GM18505 (cell line): Measurements from ENCODE around the gene METTL8.

Experiments used
- ATAC-seq: cut with Tn5 transposase; IDR thresholded peaks from one replicate; pipeline ENCODE4 v1.9.1; 2021; ENCODE audit not compliant: unreplicated experiment
- POLR2A ChIP-seq: IDR thresholded peaks from 4 replicates; pipeline ENCODE4 v1.6.1; 2011; ENCODE audit warnings: borderline replicate concordance; ENCODE audit not compliant: insufficient read depth, insufficient read length; ENCODE audit errors: extremely low read depth

Gene METTL8

DNA sequence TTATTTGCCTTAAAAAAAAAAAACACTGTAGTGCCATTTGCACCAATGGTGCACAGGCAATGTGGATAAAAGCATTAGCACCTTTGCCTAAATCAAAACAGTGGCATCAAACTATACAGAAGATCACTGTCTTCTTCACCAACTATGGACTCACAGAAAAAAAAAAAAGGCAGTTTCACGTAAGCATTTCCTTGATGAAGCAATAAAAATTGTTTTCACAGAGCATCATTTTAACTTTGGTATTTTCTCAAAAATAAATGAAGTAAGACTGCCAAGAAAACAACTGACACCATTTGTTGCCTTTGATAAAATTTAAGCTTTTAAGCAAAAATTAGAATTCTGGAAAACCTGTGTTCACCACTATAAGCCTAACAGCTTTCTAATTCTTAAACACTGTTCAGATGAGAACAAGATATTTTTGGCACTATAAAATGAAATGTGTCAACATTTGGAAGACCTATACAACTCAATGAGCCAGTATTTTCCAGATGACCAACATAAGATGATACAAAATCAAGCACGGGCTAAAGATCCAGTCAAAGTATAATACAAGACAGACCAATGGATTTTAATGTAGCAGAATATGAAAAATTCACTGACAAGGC is 21.1 kb downstream of the METTL8 start:
- TF ChIP-seq POLR2A, result no peak
- ATAC-seq, result no peak

DNA sequence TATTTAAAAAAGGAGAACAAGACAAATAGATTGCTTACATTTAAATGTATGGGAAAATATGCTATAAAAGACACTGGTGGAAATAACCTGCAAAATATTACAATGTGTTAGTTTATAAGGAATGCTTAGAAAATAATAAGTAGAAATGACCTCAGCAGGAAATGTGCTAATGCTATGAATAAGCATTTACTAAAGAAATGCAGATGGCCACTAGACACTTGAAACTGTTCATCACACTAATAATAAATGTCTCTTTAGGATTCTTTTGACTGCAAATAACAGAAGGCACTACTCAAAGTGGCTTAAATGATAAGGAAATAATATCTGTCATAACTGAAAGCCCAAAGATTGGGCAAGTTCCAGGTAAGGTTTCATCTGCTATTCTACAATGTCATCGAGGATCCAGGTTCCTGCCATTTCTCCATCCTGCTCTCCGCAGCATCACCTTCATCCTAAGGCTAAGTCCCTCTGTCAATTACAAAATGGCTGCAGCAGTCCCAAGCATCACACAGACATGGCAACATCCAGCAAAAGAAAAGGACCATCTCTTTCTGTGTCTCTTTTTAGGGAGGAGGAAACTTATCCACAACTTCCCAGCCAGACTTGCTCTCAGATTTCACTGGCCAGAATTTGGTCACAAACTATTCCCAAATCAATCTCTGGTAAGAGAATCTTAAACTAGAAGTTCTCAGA is 21.9 kb downstream of the METTL8 start:
- no peak for TF ChIP-seq POLR2A
- no peak for ATAC-seq

DNA sequence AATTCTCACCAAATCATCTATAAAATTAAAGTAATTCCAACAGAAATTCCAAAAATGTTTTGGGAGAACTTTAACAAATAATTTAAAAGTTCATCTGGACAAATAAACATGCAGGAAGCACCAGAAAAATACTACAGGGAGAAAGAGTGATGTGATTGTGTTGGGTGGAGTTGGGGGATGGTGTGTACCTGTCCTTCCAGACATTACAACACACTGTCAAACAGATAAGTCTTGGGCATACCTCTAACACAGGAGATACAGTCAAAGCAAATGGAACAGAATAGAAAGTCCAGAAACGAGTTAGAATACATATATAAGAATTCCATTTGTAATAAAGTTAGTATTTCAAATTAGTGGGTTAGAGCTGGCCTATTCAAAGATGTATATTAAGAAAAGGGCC is 22.6 kb downstream of the METTL8 start:
- TF ChIP-seq POLR2A, result no peak
- no peak for ATAC-seq

DNA sequence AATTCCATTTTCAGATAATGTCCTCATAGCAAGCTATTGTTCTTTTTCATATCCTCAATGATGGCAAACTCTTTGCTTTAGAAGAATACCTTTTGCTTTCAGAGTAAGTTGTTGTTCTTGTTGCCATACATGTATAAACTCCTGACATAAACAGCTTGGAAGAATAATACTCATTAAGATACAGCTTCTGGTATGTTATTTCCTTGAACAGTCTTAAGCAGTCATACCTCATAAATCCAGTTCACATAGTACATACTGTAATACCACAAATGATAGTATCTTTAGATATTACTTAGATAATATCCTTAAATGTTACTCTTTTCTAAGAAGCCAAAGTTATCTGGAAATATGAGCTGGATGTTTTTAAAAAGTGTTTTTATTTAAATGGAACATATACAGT is 23.2 kb downstream of the METTL8 start:
- TF ChIP-seq POLR2A, result no peak
- ATAC-seq, result no peak

DNA sequence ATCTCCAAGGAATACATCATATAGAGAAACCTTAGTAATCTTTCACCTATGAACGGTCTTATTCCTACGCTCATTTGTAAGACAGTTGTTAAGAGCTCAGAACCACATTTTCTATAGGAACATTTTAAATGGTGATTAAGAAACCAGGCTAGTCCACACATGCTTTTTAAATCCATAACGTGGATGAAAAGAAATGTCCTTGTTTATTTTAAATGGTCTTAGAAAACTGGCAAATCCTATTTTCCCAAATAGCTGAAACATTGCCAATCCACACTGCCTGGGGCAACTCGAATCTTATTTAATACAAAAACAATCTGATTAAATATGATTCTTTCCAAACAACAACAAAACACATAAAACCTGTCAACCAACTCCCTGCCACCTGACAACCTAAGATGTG is 23.7 kb downstream of the METTL8 start:
- ATAC-seq, result no peak
- TF ChIP-seq POLR2A, result no peak

DNA sequence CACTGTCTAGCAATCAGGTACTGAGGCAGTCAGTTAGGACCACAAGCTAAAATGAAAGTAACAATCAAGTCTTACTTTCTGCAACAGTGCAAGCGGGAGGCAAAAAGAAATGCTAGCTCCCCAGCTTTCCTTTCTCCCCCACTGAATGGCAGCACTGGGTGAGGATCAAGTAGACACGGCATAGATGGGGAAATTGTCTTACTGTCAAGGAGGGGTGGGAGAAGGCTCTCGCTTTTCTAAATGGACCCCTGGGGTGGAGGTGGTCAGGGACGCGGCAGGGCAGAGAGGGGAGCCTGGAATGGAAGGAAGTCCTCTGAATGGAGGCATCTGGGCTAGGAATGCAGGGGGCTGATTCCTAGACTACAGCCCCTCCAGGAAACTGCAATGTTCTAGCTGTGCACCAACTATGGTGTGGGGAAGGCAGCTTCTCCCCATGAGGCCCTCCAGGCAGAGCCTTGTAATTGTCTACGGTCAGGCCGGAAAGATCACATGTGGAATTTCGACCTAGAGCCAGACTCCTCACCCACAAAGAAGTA is 24.3 kb downstream of the METTL8 start:
- ATAC-seq, result no peak
- no peak for TF ChIP-seq POLR2A

DNA sequence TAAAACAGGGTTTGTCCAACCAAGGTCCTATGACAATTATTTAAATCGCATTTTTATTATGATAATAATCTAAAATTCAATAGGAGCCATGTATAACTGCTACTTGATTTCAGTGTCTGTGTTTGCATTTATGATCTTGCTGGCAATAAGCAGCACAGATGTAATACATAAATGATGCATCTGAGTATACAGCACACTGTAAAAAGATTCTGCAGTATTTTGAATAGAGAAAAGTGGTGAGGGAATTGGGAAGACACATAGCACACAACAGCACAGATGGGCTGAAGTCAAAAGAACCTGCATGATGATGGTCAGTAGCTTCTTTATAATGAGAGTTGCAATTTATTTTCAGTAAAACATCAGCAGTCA is 26.1 kb downstream of the METTL8 start:
- no peak for ATAC-seq
- no peak for TF ChIP-seq POLR2A

DNA sequence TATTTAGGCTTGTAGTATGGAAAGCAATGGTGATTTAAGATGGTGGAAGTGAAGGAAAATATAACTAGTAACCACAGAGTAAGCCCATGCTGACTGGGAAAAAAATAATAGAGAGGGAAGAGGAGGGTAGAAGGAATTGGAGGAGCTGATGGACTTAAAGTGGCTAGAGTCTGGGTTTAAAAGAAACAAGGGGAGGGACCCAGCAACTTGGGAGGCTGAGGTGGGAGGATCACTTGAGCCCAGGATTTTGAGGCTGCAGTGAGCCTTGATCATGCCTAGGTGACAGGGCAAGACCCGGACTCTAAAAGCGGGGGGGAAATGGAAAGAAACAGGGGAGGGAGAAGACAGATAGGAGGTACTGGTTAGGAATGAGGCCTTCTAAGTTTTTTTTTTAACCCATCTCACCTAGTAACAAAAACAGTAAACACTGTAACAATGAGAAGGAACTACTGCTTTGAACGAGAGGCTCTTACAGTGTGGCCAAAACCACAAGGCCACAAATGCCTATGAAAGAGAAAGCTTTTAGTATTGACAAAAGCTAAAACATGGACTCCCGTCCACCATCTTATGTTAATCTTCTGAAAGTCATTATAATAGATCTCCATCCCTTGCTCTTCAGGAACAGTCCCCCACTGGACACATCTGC is 26.6 kb downstream of the METTL8 start:
- no peak for TF ChIP-seq POLR2A
- ATAC-seq, result peak; percentile 45

DNA sequence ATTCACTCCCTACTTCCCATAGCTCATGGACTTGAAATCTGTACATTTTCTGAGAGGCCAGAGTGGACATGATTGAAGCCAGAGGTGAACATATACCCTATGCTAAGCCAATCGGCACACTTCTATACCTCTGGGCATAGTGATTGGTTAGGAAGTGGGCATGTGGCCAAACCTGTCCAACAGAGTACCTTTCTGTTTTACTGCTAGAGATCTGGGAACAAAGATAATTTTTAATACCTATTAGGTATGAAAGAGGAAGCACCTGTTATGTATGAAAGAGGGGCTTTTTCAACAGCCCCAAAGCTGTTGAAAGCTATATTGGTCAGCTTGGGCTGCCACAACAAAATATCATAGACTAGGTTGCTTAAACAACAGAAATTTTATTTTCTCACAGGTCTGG is 27.7 kb downstream of the METTL8 start:
- no peak for TF ChIP-seq POLR2A
- peak; percentile 52 for ATAC-seq

DNA sequence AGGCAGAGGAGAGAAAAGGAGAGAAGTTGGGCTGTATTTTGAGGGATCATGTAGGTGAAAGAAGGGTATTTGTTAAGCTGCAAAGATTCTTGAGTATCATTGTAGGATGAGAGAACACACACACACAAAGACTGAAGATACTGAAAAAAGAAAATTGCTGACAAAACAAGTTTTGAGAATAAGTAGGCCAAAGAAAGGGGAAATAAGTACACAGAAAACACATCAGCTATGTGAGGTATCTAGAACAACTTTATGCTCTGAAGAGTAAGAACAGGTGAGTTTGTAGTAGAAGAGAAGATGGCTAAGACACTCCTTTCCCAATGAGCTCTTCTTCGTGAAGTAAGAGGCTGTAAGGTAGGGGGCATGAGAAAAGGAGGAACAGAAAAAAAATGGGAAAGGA is 28.2 kb downstream of the METTL8 start:
- no peak for TF ChIP-seq POLR2A
- ATAC-seq, result no peak

DNA sequence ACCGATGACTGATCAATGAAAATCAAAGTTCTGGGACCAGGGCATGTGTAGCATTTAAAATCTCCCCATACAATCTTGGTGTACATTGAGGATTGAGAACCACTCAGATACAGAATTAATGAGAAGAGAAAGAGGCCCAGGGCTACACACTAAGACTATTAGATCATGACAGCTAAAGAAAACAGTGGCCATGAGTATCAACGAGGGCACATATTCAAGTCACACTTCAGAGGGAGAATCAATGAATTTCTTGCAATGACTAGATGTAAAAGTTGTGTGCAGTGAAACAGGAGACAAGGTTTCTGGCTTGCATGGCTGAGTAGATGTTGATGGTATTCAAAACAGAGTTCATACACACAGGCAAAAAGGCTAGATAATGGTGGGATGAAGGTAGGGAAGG is 29.1 kb downstream of the METTL8 start:
- no peak for ATAC-seq
- no peak for TF ChIP-seq POLR2A

DNA sequence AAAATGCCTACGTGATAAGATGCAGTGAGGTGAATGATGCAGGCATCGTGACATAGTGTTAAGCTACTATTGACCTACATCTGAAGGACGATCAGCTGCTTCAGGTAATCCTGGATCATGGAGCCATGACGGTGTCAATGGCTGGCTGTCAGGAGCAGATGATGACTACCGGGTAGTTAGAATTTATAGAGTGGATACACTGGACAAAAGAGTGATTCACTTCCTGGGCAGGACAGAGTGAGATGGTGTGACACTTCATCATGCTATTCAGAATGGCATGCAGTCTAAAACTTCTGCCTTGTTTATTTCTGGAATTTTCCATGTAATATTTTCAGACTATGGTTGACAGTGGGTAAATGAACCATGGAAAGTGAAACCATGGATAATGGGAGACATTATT is 29.5 kb downstream of the METTL8 start:
- ATAC-seq, result no peak
- TF ChIP-seq POLR2A, result no peak

DNA sequence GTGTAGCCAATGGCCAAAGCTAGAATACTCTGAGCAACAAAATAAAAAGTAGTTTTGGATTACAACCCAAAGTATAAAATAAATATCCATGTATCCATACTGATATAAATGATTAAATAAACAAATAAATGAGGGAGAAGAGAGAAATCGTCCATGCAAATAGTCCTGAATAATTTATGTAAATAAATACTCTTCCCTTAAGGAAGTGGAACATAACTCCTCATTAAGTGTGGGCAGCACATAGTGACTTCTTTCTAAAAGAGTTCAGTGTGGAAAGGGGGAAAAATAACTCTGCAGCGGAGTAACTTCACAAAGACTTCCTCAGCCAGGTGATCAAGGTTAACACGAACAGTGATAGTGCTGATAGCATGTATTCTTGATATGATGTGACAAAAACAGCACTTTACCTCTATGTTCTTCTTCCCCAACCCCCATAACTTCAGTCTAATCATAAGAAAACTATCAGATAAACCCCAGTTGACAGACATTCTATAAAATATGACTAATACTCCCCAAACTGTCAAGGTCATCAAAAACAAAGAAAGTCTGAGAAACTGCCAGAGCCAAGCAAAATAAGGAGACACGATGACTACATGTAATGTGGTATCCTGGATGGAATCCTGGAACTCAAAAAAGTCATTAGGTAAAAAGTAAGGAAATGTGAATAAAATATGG is 30.7 kb downstream of the METTL8 start:
- no peak for TF ChIP-seq POLR2A
- no peak for ATAC-seq
